HG03469 (cell line): ENCODE measurements around the gene MYO5A.
"Not testable (repeated sequence)": the region's sequence is repeated elsewhere in the genome, so short reads cannot be mapped to it uniquely, and the experiment has no call there.

Source experiments
- ATAC-seq: cut with Tn5 transposase; IDR thresholded peaks from one replicate; pipeline ENCODE4 v1.9.1; 2021; ENCODE audit warnings: mild to moderate bottlenecking, moderate library complexity, moderate number of reproducible peaks; ENCODE audit not compliant: unreplicated experiment

The MYO5A gene

GRCh38 chr15:52294881-52295420 is 233.7 kb downstream of the MYO5A start:
- ATAC-seq = no peak

DNA sequence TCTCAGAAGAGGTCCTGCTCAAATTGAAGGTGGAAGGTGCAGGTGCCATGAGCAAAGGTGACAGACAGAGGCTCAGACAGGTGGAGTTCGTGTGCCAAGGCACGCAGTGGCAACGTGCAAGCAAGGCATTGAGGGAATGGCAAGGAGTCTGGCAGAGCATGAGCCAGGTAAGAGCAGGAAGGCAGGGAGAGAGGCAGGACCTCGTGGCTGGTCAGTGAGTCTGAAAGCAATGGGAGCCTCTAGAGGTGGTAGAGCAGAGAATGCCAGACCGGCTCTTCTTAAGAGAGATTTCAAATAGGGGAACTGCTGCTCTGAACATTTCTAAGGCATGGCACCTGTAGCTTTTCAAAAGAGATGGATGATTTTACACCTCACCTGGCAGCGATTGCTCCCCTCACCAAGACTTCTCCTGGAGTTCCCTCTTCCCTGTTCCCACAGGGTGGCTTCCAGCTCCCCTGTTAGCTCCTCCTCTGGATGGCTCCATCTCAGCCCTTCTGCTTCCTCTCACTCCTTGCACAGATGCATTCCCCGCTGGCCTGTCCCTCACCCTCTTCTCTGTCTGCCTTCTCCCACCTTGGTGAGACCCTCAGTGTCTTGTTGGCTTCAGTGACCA is 235.8 kb downstream of the MYO5A start:
- ATAC-seq = no peak

GRCh38 chr15:52291204-52291603 is 237.5 kb downstream of the MYO5A start:
- no peak for ATAC-seq

DNA sequence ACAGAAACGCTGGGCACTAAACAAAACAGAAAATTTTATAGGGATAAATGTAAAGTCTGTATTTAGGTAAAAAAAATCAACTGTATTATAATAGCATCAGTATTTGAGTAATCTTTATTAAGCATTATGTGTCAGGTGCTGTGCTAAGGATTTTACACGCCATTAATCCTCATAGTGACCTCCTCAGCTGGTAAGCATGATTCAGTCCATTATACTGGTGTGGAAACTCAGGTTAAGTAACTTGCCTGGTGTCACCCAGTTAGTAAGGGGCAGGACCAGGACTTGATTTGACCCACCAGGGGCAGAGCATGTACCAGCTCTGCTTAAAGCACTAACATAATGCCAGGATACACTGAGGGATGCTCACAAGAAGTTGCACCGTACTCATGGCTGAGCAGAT is 237.9 kb downstream of the MYO5A start:
- ATAC-seq = no peak

GRCh38 chr15:52290329-52290728 is 238.4 kb downstream of the MYO5A start:
- peak; percentile 63 for ATAC-seq

DNA sequence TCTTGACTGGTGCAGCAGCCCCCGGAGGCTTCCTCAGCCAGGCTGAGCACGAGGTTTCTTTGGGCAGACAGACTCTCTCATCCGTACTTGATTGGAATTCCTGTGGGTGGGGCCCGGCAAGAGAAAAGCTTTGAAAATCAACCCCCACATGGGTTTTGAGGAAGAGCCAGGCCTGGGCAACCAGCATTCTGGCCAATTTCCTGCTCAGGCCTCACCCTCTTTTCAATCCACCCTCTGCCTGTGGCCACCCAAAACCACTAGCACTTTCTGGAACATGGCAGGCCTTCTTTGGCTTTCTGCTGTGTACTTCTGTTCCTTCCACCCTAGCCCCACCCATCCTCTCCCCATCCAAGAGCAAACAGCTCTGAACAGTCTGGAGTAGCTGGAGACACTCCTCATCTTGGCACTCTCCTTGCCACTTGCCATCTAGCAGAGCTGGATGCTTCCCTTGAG is 239.0 kb downstream of the MYO5A start:
- ATAC-seq = no peak

GRCh38 chr15:52288986-52289385 is 239.7 kb downstream of the MYO5A start:
- no peak for ATAC-seq

GRCh38 chr15:52288051-52288942 is 240.4 kb downstream of the MYO5A start:
- no peak for ATAC-seq

GRCh38 chr15:52287114-52287513 is 241.6 kb downstream of the MYO5A start:
- no peak for ATAC-seq

- not testable (repeated sequence) for ATAC-seq
These were observed 242.7 kb downstream of the MYO5A start for GRCh38 chr15:52285941-52286340.

DNA sequence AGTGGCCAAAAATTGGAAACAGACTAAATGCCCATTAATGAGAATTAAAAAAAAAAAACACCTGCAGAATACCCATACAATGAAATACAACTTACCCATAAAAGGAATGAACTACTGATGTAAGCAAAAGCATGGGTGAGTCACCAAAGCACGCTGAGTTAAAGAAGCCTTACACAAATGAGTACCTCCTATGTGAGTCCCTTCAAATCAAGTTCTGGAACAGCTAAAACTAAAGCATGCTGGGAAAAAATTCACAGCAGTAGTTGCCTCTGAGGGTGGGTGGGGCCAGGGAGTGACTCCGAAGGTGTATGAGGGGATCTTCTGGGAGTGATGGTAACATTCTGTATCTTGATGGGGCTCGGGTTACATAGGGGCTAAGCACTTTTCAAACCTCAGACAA is 244.5 kb downstream of the MYO5A start:
- ATAC-seq = no peak

- no peak for ATAC-seq
These were observed 245.4 kb downstream of the MYO5A start for GRCh38 chr15:52283281-52283680.

DNA sequence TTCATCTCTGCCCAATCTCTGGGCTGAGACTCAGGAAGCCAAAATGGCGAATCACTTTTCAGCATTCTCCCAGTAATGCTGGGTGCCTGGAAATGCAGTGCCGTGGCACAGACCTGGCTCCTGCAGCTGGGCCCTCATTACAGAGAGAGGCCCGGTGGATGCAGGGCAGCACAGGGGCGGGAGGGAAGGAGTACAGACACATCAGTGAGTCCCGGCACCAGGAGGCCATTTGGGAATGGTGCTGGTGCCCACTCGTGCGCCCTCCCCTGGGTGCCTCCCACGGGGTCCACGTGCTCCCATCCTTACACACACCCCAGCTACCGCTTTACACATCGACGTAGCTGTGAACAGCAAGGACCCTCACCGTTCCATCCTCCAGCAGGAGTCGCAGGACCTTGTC is 246.3 kb downstream of the MYO5A start:
- no peak for ATAC-seq

DNA sequence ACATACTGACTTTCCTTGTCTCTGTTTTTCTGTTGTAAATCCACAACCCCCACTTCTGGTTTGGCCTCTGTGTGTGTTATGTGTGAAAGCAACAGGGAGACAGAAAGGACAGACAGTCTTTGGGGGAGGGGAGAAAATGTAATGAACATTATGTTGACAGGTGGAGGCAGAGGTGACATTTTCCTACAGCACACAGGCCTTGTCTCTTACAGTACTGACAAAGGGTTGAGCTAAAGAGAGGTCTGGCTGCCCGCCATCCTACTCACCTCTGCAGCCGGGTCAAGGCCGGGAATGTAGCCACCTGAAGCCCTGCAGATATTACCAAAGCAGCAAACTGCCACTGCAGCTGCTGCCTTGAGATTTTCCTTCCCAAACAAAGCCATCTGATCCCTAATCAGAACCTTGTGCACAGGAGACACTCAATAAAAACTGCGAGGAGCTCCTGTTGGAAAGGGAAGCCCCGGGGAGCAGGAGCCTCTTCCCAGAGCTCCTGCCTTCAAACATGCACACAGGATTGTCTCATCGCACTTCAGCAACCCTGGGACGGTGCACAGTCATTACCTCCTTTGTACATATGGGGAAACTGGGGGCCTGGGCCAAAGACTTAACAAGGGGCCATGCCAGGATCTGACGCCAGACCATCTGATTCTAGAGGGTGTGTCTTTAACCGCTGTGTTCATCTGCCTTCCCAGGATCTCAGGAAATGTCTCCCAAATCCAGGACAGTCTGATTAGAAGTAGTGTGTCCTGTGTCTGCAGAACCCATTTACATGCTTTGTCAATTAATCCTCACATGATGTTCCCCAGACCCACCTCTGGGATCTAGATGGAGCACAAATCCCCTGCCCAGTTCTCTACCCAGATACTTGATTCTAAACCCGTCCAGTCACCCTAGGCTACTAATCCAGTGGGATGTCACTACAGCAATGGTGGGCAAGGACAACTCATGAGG is 247.3 kb downstream of the MYO5A start:
- ATAC-seq = no peak

GRCh38 chr15:52280326-52281084 is 248.2 kb downstream of the MYO5A start:
- ATAC-seq = no peak

DNA sequence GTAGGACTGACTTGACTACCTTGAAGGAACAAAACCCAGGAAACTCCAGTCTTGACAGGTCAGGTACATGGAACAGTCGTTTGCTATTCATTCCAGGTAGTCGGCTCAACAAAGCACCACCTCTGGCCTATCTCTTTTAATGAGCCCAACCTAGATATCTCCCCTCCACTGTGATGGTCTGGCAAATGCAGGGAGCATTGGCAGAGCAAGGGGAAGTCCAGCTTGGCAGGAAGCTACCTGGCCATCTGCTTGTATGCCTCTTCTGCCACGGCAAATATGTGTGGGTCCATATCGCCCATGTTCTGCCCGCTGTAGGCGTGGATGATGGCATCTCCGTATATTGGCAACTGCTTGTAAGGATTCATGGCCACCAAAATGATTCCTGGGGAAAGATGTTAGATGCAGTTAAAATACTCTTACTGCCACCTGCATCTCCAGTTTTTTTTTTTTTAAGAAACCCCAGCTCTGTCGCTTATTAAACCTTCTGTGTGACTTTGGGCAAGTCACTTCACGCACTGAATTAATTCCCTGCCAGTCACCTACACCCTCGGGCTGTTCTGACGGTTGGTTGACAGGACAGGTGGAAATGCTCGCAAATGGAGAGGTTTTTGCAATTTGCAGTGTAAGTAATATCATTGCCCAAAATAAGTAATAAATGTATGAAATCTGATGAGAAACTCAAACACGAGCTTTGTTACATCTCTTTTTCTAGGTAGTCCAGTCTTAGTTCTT is 249.9 kb downstream of the MYO5A start:
- ATAC-seq = no peak

DNA sequence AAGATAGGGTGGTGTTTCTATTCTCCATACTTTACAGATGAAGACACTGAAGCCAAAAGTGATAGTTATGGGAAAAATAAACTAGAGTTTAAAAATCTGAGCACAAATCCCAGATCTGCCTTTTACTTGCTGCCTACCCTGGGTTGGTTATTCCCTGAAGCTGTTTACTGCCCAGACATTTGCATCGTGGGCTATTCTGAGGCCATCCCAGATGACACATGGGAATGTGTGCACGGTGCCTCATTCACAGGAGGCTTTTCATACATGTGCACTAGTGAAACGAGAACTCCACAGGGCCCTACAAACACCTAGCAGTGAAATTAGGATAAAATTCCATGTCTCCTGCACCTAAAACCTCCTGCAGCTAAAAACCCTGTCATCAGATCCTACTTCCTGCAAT is 250.5 kb downstream of the MYO5A start:
- ATAC-seq = no peak

- no peak for ATAC-seq
These were observed 251.1 kb downstream of the MYO5A start for GRCh38 chr15:52277575-52277974.

- no peak for ATAC-seq
These were observed 252.4 kb downstream of the MYO5A start for GRCh38 chr15:52276256-52276770.
